DMS153 treated with DMSO at 0.1 percent for 48 hours (cell line): ENCODE data around the gene NUP188.

Experiments
- DNase-seq: peaks from one replicate; lab custom pipeline; 2025; ENCODE audit not compliant: unreplicated experiment; lab: John Stamatoyannopoulos, UW

Gene NUP188

GRCh38 chr9:129005336-129005997 is 58.0 kb downstream of the NUP188 start:
- DNase-seq: no peak

DNA sequence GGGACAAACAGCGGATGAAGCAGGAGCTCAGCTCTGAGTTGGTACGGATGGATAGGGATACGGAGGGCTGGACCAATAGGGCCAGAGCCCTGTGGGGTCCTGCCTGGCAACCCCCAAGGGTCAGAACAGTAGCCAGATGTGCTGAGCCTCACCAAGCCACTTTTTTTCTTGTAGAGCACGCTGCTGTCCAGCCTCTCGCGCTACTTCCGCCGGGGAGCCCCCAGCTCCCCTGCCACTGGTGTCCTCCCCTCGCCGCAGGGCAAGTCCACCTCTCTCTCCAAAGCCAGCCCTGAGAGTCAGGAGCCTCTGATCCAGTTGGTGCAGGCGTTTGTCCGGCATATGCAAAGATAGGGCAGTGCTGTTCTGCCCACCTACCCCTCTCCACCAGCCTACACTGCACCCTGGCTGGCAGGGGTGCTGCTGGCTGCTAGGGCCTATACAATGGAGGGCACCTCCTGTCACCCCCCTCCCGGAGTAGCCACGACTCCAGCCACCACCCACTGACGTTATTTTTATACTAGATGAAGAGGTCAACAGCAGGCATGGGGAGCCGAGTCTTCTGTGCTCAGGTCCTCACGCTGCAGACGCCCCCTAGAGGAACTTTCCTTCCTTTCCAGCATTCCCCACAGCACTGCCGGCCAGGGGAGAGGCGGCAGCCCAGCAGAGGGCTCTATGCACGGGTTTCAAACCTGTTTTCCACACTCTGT is 59.0 kb downstream of the NUP188 start:
- peak; percentile 21 for DNase-seq

GRCh38 chr9:129007035-129007765 is 59.7 kb downstream of the NUP188 start:
- no peak for DNase-seq

GRCh38 chr9:129007766-129008468 is 60.4 kb downstream of the NUP188 start:
- no peak for DNase-seq

DNA sequence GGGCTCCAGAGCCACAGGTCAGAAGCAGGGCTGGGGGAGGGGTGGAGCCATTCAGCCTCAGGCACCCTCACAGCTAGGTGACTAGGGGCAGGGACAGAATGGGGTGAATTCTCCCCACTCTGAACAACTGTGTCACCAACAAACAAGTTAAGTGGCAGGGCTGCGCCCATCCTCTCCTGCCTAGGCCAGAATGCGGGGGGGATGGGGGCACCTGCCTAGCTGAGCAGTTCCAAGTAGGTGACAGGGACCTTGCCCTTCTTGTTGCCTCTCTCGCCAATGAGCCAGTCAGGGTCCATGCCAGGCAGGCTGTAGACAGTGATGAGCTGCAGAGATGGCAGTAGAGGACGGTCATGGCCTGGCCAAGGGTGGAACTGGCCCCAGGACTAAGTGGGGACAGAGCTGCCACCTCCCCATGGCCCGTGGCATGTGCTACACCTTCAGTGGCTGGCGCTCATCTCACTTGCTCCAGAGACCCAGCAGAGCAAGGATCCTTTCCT is 61.0 kb downstream of the NUP188 start:
- no peak for DNase-seq

- no peak for DNase-seq
Observed at GRCh38 chr9:129008986-129009583, 61.6 kb downstream of the NUP188 start.

GRCh38 chr9:129009584-129010141 is 62.2 kb downstream of the NUP188 start:
- no peak for DNase-seq

DNA sequence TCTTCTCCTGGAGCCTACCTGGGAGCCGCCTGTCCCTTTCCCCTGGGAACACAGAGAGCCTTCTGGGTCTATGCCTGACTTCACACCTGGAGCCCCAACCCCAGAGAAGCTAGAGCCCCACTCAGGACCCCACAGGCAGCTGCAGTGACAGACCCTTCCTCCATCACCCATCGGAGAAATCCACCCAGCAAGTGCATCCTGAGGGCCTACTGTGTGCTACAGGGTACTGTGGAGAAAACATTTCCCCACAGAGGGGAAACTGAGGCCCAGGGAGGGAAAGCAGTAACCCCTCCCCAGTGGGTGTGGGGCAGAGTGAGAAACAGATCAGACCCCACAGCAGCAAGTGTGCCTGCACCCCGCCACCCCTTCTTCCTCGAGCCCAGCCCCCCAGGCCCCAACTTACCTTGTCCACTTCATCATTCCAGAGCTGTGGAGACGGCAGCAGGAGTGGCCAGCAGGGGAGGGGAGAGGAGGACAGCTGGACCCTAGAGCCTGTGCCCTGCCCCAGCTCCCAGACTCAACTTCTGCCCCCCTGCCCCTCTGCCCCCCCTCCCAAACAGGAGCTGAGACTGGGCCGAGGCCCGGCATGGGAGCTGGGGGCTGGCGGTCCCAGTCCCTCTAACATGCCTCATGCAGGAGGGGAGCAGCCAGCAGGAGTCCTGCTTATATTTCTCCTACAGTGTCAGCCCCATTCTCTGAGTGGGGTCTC is 62.9 kb downstream of the NUP188 start:
- no peak for DNase-seq

GRCh38 chr9:129011170-129011569 is 63.7 kb downstream of the NUP188 start:
- no peak for DNase-seq

DNA sequence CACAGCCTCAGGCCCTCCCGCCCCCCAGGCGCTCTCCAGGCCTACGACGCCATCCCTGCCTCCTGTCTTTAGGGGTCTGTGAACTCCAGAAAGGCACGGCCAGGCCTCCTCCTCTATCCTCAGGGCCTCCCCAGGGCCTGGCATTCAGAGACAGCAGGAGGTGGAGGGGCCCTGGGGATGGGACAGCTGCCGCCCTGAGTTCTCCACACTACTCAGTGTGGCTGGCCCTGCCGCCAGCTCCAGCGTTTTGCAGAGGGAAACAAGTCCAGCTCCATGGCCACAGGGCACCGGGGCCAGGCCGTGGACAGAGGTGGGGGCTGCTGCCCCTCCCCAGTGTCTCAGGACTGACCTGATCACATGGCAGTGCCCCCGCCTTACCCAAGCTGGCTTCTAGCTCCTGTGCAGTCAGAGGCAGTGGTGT is 64.3 kb downstream of the NUP188 start:
- DNase-seq: no peak

GRCh38 chr9:129012343-129012742 is 64.8 kb downstream of the NUP188 start:
- no peak for DNase-seq

DNA sequence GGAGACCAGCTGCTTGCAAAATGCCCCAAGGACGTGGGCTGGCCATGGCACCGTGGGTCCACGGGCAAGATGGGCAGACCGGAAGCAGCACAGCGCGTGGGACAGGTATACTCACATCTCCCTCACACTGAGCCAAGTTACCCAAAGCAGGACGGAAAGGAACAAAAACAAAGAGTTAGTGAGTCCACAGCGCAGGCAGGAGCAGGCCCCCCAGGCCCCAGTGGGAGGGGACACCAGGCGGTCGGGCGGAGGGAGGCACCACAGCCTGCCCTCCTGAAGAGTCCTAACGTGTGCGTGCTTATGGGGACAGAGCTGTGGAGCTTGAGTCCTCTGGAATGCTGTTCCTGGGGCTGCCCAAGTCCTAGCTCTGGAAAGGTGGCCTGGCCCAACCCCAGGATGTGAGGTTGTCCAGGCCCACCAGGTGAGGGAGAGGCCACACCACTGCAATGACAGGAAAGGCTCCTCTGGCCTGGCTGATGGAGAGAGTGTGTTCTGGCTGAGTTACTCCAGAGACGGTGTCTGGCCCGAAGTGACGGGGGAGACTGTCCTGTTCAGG is 65.5 kb downstream of the NUP188 start:
- no peak for DNase-seq

- no peak for DNase-seq
Observed at GRCh38 chr9:129013674-129014073, 66.2 kb downstream of the NUP188 start.

- DNase-seq: no peak
Observed at GRCh38 chr9:129014124-129014523, 66.6 kb downstream of the NUP188 start.

- DNase-seq: no peak
Observed at GRCh38 chr9:129014608-129015007, 67.1 kb downstream of the NUP188 start.

DNA sequence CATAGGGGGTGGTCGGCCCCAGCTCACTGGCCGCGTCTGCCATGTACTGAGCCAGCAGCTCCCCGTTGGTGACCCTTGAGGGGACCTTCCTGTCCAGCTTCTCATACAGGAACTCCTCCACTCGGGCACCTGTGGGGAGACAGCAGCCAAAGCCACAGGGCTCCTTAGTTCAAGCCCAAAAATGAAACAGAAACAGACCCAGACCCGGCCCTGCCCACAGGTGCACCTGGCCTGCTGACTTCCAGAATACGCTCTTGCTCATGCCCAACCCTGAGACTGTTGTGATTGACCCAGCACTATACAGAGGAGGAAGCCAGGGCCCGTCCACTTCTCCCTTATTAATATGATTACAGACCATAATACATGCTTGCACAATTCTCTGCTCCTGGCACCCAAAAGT is 73.6 kb downstream of the NUP188 start:
- DNase-seq: no peak

DNA sequence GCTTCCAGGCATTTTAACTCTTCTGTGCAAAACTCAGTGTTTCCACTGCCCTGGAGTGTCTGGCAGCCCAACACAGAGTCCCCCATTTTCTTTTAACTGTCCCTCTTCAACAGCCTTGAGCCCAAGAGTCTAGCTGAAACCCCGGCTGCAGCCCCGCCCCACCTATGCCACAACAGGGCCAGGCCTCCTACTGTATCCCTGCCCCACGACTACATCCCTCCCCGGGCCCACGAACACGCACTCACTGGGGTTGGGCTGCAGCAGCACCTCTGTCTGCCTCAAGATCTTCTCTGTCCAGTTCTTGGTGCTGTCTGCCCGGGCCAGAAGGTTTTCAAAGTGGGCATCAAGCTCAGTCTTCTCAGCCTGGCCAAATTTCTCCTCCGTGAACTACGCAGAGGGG is 74.5 kb downstream of the NUP188 start:
- no peak for DNase-seq

DNA sequence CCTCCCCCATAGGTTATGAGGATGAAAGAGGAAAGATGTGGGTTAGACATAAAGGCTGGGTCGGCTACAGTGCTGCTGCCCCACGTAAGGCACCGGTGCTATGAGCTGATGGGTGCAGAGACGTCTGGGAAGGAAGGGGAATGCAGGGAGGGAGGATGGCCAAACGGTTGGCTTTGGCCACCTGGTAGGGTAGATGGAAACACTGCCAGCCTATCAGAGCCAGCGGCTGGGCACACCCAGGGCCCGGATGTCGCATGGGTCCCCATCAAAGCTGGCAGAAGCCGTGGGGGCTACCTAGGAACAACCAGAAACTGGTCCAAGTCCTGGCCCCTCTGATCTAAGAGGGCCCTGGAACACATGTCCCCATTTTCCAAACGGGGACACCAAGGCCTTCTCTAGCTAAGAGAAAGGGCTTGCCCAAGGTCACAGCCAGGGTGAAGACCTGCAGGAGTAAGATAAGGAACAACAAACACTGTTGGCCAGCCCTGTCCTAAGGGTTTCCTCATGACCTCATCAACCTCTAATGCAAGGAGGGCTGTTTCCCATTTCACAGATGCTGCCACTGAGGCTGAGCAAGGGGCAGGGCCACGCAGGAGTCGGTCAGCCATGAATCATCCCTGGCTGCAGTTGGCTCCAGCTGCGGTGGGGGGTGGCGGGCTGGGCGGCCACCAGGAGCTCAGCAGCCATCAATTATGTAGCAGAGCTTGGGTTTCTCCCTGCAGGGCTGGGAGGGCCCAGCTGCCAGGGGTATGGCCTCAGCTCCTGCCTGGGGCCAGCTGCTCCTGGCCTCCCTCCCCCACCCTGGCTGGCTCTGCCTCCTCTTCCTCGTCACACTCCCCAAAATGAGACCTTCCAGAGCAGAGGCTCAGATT is 75.8 kb downstream of the NUP188 start:
- no peak for DNase-seq

DNA sequence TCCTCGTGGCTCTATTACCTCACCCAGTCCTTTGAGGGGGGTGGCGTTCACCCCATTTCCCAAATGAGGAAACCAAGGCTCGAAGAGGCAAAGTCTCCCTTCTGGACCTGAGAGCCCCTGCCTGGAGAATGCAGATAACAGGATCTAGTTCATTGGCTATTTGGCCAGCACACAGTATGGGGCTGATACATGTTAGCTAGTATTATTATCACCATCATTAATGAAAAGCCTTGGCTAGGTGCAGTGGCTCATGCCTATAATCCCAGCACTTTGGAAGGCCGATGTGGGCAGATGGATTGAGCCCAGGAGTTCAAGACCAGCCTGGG is 76.4 kb downstream of the NUP188 start:
- DNase-seq: no peak
